MCF 10A (cell line): ENCODE data around the gene CPEB2. TPM values are rescaled to one million over a fixed set of nuclear protein-coding genes. Genes with fewer than 3 reads are reported as not detected.
"Not testable (repeated sequence)": the region's sequence is repeated elsewhere in the genome, so short reads cannot be mapped to it uniquely, and the experiment has no call there.

Experiments used
- BruUV-seq: library from RNA; stranded (reverse); fragments of 400-500 nt; replicated peaks from 2 replicates; lab custom pipeline; 2021; lab: Mats Ljungman, UMichigan
- CTCF ChIA-PET: fragments of 300-600 bp; sonication (Branson Sonifier 250); formaldehyde crosslinking; extraction: SDS; loops from one replicate; lab custom pipeline; 2021; ENCODE audit warnings: antibody characterized with exemption, inconsistent platforms; lab: Yijun Ruan, JAX
- POLR2A ChIA-PET: fragments of 300-600, 350-650 bp; sonication (Branson Sonifier 250); formaldehyde crosslinking; extraction: SDS; loops from one replicate; lab custom pipeline; 2020; ENCODE audit warnings: antibody characterized with exemption, inconsistent platforms; lab: Yijun Ruan, JAX
- DNase-seq: peaks from one replicate; pipeline ENCODE4 v3.0.0-alpha.2; 2018; ENCODE audit not compliant: unreplicated experiment
- H3K27ac Mint-ChIP-seq: one replicate; pipeline ENCODE4 v1.8.0; 2022; ENCODE audit warnings: mild to moderate bottlenecking, low read depth, mixed read lengths; ENCODE audit not compliant: unreplicated experiment
- H3K27me3 Mint-ChIP-seq: one replicate; pipeline ENCODE4 v1.8.0; 2022; ENCODE audit warnings: mixed read lengths; ENCODE audit not compliant: insufficient read depth, unreplicated experiment
- H3K36me3 Mint-ChIP-seq: one replicate; pipeline ENCODE4 v1.8.0; 2022; ENCODE audit warnings: mild to moderate bottlenecking, moderate library complexity, mixed read lengths; ENCODE audit not compliant: insufficient read depth, unreplicated experiment
- H3K4me1 Mint-ChIP-seq: one replicate; pipeline ENCODE4 v1.8.0; 2022; ENCODE audit warnings: mixed read lengths; ENCODE audit not compliant: insufficient read depth, unreplicated experiment
- H3K4me3 Mint-ChIP-seq: one replicate; pipeline ENCODE4 v1.8.0; 2022; ENCODE audit warnings: mild to moderate bottlenecking, moderate library complexity, mixed read lengths; ENCODE audit not compliant: unreplicated experiment
- H3K9me3 Mint-ChIP-seq: one replicate; pipeline ENCODE4 v1.8.0; 2022; ENCODE audit warnings: mixed read lengths; ENCODE audit not compliant: unreplicated experiment
- intact Hi-C: fragments of 100-400 bp; cut with micrococcal nuclease; formaldehyde crosslinking; loops from 2 replicates; pipeline ENCODE4 v1.14.1; 2022
- total RNA-seq: library from RNA; stranded (reverse); gene quantifications from 2 replicates; pipeline ENCODE4 v1.2.3, GENCODE V29; 2022
- TF ChIP-seq, protein P1 (sequence below): fragments of 200-600 bp; IDR thresholded peaks from one replicate; pipeline ENCODE4 v1.8.0; 2022; ENCODE audit warnings: antibody characterized with exemption, mild to moderate bottlenecking; ENCODE audit not compliant: unreplicated experiment

Gene CPEB2
- total RNA-seq, 1 experiment from 2014 or later: 13.8 TPM

DNA sequence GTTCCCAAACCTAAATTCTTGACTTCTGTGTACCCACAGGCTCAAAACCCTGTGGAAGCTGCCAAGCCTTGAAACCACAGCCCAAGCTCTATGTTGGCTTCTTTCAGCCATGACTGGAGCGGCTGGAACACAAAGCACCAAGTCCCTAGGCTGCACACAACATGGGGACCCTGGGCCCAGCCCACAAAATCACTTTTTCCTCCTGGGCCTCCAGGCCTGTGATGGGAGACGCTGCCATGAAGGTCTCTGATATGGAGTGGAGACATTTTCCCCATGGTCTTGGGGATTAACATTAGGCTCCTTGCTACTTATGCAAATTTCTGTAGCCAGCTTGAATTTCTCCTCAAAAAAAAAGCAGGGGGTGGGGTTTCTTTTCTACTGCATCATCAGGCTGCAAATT, 84.0 kb downstream of the CPEB2 start:
- H3K4me3 Mint-ChIP-seq, H3K27me3 Mint-ChIP-seq, POLR2A ChIA-PET, DNase-seq, H3K27ac Mint-ChIP-seq, intact Hi-C loops, H3K4me1 Mint-ChIP-seq, H3K9me3 Mint-ChIP-seq, BruUV-seq, H3K36me3 Mint-ChIP-seq: not testable (repeated sequence)
- CTCF ChIA-PET: interaction anchor here (0.7 kb wide), 1 partner anchor 50 kb away, joined by 4 read pairs; no protein-coding TSS in a partner anchor

DNA sequence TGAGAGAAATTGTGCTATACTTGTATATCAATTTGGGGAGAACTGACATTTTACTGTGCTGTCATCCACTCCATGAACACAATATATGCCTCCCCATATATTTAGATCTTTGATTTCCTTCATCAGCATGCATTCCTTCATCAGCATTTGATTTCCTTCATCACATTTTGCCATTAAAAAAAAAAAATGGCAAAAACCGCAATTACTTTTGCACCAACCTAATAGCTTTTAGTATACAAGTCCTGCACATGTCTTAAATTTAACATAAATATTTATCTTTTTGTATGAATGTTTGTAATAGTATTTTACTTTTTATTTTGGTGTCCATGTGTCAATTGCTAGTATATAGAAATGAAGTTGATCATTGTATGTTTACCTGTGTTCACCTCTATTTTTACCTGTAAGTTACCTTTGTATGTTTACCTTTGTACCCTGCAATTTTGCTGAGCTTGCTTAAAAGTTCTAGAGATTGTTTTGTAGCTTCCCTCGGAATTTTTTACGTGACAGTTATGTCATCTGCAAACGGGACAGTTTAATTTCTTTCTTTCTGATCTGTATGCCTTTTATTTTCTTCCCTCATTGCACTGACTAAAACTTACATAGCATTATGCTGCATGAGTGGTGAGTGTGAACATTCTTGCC, 86.2 kb downstream of the CPEB2 start:
- Mint-ChIP-seq H3K27me3 (no peaks in the 10 kb centered on the region), H3K27ac (no peak overlapping the region), H3K4me3 (no peak overlapping the region), H3K4me1 (no peaks in the 10 kb centered on the region), H3K36me3 (no peaks in the 10 kb centered on the region), H3K9me3 (no peaks in the 10 kb centered on the region)
- no TSS peak for BruUV-seq
- ChIA-PET CTCF (interaction anchor here (0.9 kb wide), 1 partner anchor 9 kb away, joined by 4 read pairs; no protein-coding TSS in a partner anchor), POLR2A (no interaction called here)
- DNase-seq: no peak
- intact Hi-C loops: no loop called here
- TF ChIP-seq, protein P1, sequence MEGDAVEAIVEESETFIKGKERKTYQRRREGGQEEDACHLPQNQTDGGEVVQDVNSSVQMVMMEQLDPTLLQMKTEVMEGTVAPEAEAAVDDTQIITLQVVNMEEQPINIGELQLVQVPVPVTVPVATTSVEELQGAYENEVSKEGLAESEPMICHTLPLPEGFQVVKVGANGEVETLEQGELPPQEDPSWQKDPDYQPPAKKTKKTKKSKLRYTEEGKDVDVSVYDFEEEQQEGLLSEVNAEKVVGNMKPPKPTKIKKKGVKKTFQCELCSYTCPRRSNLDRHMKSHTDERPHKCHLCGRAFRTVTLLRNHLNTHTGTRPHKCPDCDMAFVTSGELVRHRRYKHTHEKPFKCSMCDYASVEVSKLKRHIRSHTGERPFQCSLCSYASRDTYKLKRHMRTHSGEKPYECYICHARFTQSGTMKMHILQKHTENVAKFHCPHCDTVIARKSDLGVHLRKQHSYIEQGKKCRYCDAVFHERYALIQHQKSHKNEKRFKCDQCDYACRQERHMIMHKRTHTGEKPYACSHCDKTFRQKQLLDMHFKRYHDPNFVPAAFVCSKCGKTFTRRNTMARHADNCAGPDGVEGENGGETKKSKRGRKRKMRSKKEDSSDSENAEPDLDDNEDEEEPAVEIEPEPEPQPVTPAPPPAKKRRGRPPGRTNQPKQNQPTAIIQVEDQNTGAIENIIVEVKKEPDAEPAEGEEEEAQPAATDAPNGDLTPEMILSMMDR: no peak

DNA sequence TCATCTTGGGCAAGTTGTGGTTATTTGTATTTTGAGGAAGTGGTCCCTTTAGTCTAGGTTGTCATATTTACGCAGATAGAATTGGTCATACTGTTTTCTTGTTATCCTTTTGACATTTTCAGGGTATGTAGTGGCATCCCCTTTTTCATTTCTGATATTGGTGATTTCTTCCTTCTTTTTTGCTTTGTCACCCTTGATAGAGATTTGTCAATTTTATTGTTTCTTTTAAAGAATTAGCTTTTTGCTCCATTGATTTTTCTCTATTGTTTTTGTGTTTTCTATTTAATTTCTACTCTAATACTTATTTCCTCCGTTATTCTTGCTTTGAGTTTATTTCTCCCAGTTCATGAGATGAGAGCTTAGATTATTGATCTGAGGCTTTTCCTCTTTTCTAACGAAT, 87.7 kb downstream of the CPEB2 start:
- no peaks in the 10 kb centered on the region for H3K27me3 Mint-ChIP-seq
- BruUV-seq: no TSS peak
- no peak overlapping the region for H3K4me3 Mint-ChIP-seq
- DNase-seq: no peak
- POLR2A ChIA-PET: interaction anchor here (1.1 kb wide), 1 partner anchor 79 kb away, joined by 3 read pairs; no protein-coding TSS in a partner anchor
- H3K27ac Mint-ChIP-seq: no peak overlapping the region
- H3K36me3 Mint-ChIP-seq: no peaks in the 10 kb centered on the region
- no peaks in the 10 kb centered on the region for H3K4me1 Mint-ChIP-seq
- intact Hi-C loops: no loop called here
- CTCF ChIA-PET: interaction anchor here (1.0 kb wide), 1 partner anchor 56 kb away, joined by 3 read pairs; no protein-coding TSS in a partner anchor
- TF ChIP-seq, protein P1: no peak
- H3K9me3 Mint-ChIP-seq: no peaks in the 10 kb centered on the region

DNA sequence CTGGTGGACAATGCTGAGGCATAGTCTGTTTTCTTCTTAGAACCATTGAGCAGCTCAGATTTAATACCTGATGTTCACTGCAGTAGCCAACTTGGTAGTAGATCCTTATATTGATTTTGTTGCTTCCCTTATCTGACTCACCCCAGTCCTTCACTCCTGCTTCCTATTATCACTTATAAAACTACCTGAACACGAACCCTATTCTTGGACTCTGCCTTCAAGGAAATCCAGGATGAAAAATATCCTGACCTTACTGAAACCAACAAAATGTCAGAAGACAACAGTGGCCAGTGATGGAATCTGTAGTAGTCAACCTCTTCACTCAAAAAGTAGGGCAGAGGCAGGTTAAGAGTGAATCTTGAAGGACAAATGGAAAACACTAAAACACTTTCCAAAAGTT, 98.1 kb downstream of the CPEB2 start:
- intact Hi-C loops: no loop called here
- BruUV-seq: no TSS peak
- TF ChIP-seq, protein P1: no peak
- Mint-ChIP-seq H3K36me3 (no peaks in the 10 kb centered on the region), H3K4me3 (no peak overlapping the region), H3K9me3 (no peaks in the 10 kb centered on the region), H3K27me3 (no peaks in the 10 kb centered on the region), H3K4me1 (peaks cover 6% of the 10 kb centered on the region), H3K27ac (no peak overlapping the region)
- ChIA-PET CTCF (no interaction called here), POLR2A (no interaction called here)
- no peak for DNase-seq
